ENCODE data around the gene MED27.

MED27 gene

DNA sequence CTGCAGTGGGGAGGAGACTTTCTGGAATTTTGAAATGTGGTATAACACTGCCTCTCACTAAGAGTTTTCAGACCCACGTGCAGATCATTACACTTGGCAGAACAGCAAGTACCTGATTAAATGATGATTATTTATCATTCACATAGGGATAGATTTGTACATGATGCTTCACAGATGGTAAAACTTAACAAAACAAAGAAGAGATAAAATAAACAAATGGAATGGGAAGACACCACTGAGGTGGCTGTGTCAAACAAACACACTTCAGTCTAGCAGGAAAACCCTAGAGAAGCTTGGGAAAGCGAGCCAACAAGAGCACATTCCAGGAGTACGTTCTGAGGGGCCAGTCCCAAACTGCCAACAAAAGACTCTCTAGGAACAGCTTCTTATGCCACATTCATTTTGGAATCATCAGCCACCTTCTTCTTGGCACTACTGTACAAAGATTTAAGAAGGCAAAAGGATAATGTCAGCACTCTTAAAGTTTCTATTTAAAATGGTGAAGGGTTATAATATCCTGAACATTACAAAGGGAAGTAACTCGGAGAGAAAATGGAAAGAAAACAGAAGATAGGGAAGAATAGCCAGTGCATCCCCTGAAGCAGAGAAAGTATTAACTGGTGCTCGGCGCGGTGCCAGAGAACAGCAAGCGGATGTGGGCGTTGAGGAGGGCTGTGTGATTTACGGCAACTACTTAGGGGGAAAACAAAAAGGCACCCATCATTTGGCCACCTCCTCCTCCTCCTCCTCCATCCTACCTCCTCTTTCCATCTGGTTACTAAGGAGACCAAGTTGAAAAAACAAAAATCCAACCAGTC, 1.6 kb downstream of the MED27 start:
- peak overlapping the region; percentile 69 for H3K4me3 ChIP-seq (replicated peaks; ENCODE audit: low read depth, low read length)
- DNase-seq (ENCODE audit: low read depth) = peak; percentile 72
- TF ChIP-seq, protein P1, sequence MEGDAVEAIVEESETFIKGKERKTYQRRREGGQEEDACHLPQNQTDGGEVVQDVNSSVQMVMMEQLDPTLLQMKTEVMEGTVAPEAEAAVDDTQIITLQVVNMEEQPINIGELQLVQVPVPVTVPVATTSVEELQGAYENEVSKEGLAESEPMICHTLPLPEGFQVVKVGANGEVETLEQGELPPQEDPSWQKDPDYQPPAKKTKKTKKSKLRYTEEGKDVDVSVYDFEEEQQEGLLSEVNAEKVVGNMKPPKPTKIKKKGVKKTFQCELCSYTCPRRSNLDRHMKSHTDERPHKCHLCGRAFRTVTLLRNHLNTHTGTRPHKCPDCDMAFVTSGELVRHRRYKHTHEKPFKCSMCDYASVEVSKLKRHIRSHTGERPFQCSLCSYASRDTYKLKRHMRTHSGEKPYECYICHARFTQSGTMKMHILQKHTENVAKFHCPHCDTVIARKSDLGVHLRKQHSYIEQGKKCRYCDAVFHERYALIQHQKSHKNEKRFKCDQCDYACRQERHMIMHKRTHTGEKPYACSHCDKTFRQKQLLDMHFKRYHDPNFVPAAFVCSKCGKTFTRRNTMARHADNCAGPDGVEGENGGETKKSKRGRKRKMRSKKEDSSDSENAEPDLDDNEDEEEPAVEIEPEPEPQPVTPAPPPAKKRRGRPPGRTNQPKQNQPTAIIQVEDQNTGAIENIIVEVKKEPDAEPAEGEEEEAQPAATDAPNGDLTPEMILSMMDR (IDR thresholded peaks at IDR 0.05; ENCODE audit: low read length, missing control alignments) = no peak

DNA sequence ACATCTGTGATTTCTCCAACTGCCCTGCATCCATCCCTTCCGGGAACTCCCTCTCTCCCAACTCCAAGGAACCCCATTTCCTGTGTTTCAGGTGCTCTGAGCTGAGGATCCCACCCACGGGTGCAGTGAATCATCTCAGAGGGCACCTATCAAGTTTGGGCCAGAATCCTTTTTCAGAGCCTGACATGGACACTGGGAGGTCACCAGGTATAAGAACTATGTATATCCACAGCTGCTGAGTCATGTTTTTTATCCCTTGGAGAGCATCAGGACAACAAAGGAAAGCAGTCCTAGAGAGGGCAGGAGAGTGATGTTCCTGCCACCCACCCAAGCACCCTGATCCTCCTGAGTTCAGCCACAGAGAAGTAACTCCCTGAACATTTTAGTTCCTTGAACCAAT, 3.8 kb downstream of the MED27 start:
- H3K4me3 ChIP-seq (replicated peaks; ENCODE audit: low read depth, low read length) = no peak overlapping the region
- no peak for DNase-seq (ENCODE audit: low read depth)
- TF ChIP-seq, protein P1 (IDR thresholded peaks at IDR 0.05; ENCODE audit: low read length, missing control alignments) = no peak

DNA sequence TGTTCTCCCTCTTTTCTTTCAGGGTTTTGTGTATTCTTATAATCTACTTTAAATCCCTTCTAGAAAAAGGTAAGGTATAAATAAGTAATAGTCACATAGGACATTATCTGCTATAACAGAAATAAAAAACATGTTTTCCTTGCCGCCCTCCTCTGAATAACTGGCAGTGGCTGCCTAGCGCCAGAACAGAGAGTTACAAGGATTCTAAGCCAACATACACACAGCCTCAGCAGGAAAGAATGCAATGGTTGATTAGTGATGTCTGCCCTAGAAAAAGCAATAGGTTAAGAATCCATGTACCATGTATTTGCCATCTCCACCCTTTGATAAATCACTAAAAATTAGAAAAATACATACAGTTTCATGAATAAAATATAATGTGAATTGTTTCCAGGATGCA, 4.9 kb downstream of the MED27 start:
- peak; percentile 60 for DNase-seq (ENCODE audit: low read depth)
- TF ChIP-seq, protein P1 (IDR thresholded peaks at IDR 0.05; ENCODE audit: low read length, missing control alignments) = no peak
- no peak overlapping the region for H3K4me3 ChIP-seq (replicated peaks; ENCODE audit: low read depth, low read length)

DNA sequence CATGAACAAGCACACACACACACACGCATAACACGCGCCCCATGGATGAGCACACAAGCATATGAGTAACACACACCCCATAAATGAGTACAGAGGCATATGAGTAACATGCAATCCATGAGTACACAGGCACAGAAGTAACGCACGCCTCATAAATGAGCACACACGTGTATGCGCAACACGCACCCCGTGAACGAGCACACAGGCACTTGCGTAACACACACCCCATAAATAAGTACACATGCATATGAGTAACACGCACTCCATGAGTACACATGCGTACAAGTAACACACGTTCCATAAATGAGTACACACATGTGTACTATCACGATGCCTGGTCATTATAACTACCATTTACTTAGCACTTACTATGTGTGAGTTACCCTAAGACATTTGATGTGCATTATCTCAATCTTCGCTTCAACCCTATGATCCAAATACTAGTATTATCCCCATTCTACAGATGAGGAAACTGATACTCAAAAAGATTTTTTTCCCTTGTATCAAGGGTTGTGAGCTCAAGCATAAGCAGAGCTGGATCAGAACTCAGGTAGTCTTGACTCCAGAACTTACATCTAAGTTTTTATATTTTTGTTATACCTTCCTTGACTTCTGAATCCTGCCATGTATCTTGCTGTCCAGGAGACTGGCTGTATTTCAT, 7.7 kb downstream of the MED27 start:
- no peak for DNase-seq (ENCODE audit: low read depth)
- TF ChIP-seq, protein P1 (IDR thresholded peaks at IDR 0.05; ENCODE audit: low read length, missing control alignments) = no peak
- no peak overlapping the region for H3K4me3 ChIP-seq (replicated peaks; ENCODE audit: low read depth, low read length)

DNA sequence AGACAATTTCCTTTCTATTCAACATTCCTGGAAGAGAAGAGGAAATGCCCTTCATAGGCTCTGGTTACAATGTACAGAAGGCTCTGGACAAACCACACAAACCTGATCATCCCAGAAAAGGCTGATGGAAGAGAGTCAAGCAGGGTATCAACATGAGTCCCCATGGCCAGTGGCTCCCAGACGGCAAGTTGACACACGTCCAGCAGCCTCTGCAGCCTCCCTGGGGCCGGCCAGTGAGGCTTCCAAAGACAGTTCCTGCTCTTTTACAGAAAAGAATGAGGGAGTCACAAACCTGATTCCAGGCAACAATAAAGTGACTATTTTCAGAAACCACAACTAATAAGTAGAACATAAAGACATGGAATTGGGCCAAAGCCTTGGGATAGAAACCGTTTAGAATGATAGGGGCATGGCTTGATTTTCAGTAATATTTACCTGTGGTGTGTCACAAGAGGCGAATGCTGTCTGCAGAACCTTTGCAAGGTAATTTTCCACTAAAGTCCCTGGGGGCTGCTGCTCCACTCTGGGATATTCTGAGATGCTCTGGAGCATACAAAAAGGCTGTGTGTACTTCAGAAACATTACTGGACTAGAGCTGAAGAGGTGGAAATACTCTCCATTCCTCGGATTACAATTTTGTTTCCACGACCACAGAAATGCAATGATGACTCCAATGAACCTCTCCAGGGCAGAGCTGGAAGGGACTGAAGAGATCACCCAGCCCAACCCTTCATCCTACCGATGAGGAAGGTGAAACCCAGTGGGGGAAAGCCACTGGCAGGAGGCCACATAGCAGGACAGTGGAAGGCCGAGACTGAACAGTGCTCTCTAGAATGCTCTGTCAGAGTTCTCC, 10.4 kb downstream of the MED27 start:
- peak; percentile 35 for DNase-seq (ENCODE audit: low read depth)
- no peak overlapping the region for H3K4me3 ChIP-seq (replicated peaks; ENCODE audit: low read depth, low read length)
- TF ChIP-seq, protein P1 (IDR thresholded peaks at IDR 0.05; ENCODE audit: low read length, missing control alignments) = no peak

DNA sequence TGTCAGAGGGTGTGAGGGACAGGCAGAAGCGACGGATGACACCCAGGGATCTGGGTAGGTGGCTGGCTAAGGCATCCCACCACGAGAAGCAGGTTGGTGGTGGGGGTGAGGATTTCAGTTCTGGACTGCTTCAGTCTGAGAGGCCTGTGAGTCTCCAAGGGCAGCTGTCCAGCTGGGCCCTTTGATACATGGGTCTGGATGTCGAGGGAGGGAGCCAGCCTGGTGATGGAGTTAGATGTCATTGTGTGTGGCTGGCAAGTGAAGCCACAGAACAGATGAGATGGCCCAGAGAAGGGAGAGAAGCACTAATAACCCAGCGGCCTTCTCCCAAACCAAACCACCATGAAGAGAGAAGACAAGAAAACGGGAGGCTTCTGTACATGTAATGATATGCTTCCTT, 11.1 kb downstream of the MED27 start:
- TF ChIP-seq, protein P1 (IDR thresholded peaks at IDR 0.05; ENCODE audit: low read length, missing control alignments) = no peak
- no peak for DNase-seq (ENCODE audit: low read depth)
- H3K4me3 ChIP-seq (replicated peaks; ENCODE audit: low read depth, low read length) = no peak overlapping the region

All from fibroblast of pulmonary artery (primary cell).